MCF 10A (cell line): ENCODE data around the gene MACF1. TPM values are rescaled to one million over a fixed set of nuclear protein-coding genes. Genes with fewer than 3 reads are reported as not detected.

Source experiments
- BruUV-seq: library from RNA; stranded (reverse); fragments of 400-500 nt; replicated peaks from 2 replicates; lab custom pipeline; 2021; lab: Mats Ljungman, UMichigan
- CTCF ChIA-PET: fragments of 300-600 bp; sonication (Branson Sonifier 250); formaldehyde crosslinking; extraction: SDS; loops from one replicate; lab custom pipeline; 2021; ENCODE audit warnings: antibody characterized with exemption, inconsistent platforms; lab: Yijun Ruan, JAX
- POLR2A ChIA-PET: fragments of 300-600, 350-650 bp; sonication (Branson Sonifier 250); formaldehyde crosslinking; extraction: SDS; loops from one replicate; lab custom pipeline; 2020; ENCODE audit warnings: antibody characterized with exemption, inconsistent platforms; lab: Yijun Ruan, JAX
- DNase-seq: peaks from one replicate; pipeline ENCODE4 v3.0.0-alpha.2; 2018; ENCODE audit not compliant: unreplicated experiment
- H3K27ac Mint-ChIP-seq: one replicate; pipeline ENCODE4 v1.8.0; 2022; ENCODE audit warnings: mild to moderate bottlenecking, low read depth, mixed read lengths; ENCODE audit not compliant: unreplicated experiment
- H3K27me3 Mint-ChIP-seq: one replicate; pipeline ENCODE4 v1.8.0; 2022; ENCODE audit warnings: mixed read lengths; ENCODE audit not compliant: insufficient read depth, unreplicated experiment
- H3K36me3 Mint-ChIP-seq: one replicate; pipeline ENCODE4 v1.8.0; 2022; ENCODE audit warnings: mild to moderate bottlenecking, moderate library complexity, mixed read lengths; ENCODE audit not compliant: insufficient read depth, unreplicated experiment
- H3K4me1 Mint-ChIP-seq: one replicate; pipeline ENCODE4 v1.8.0; 2022; ENCODE audit warnings: mixed read lengths; ENCODE audit not compliant: insufficient read depth, unreplicated experiment
- H3K4me3 Mint-ChIP-seq: one replicate; pipeline ENCODE4 v1.8.0; 2022; ENCODE audit warnings: mild to moderate bottlenecking, moderate library complexity, mixed read lengths; ENCODE audit not compliant: unreplicated experiment
- H3K9me3 Mint-ChIP-seq: one replicate; pipeline ENCODE4 v1.8.0; 2022; ENCODE audit warnings: mixed read lengths; ENCODE audit not compliant: unreplicated experiment
- CTCF ChIP-seq: fragments of 200-600 bp; IDR thresholded peaks from one replicate; pipeline ENCODE4 v1.8.0; 2022; ENCODE audit warnings: antibody characterized with exemption, mild to moderate bottlenecking; ENCODE audit not compliant: unreplicated experiment
- intact Hi-C: fragments of 100-400 bp; cut with micrococcal nuclease; formaldehyde crosslinking; loops from 2 replicates; pipeline ENCODE4 v1.14.1; 2022
- total RNA-seq: library from RNA; stranded (reverse); gene quantifications from 2 replicates; pipeline ENCODE4 v1.2.3, GENCODE V29; 2022

The MACF1 gene
- total RNA-seq, 1 experiment from 2014 or later: 188 TPM

DNA sequence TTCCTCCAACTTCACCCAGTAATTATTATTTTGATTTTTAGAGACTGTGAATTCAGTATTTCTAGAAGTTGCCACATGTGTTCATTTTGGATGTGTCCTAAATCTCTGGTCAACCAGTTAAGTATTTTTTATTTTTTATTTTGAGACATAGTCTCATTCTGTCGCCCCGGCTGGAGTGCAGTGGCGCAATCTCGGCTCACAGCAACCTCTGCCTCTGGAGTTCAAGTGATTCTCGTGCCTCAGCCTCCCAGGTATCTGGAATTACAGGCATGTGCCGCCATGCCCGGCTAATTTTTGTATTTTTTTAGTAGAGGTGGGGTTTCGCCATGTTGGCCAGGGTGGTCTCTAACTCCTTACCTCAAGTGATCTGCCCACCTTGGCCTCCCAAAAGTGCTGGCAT, 8.0 kb downstream of the MACF1 start:
- TF ChIP-seq CTCF: no peak
- H3K9me3 Mint-ChIP-seq: no peaks in the 10 kb centered on the region
- no TSS peak for BruUV-seq

DNA sequence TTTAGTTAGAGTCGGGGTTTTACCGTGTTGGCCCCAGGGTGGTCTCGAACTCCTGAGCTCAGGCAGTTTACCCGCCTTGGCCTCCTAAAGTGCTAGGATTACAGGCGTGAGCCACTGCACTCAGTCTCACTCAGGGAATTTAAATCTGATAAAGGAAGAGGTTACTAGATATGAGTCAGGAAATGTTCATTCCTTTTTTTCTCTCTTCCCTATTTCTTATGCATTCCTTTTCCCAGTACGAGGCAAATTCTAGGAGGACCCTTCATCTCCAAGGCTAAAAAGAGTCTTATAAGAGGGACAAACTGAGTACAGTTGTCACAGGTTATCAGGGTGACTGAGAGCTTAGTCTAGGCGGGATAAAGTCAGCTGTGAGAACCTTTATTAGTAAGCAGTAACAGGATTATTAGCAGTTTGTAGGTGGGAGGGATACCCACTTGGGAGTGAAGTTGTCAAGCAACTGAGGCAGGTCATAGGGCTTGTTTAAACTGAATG, 9.1 kb downstream of the MACF1 start:
- TF ChIP-seq CTCF: no peak
- no peak overlapping the region for H3K4me3 Mint-ChIP-seq
- BruUV-seq: no TSS peak
- POLR2A ChIA-PET: interaction anchor here (1.0 to 4.9 kb wide), 6 partner anchors 8 to 62 kb away, joined by 3 to 39 read pairs (median 10); partner anchors contain the start of gene MACF1
- H3K27ac Mint-ChIP-seq: no peak overlapping the region
- no peaks in the 10 kb centered on the region for H3K27me3 Mint-ChIP-seq
- H3K36me3 Mint-ChIP-seq: no peaks in the 10 kb centered on the region
- CTCF ChIA-PET: interaction anchor here (0.6 to 3.9 kb wide), 6 partner anchors 9 to 66 kb away, joined by 3 to 21 read pairs (median 6); partner anchors contain the start of gene MACF1
- H3K9me3 Mint-ChIP-seq: no peaks in the 10 kb centered on the region
- intact Hi-C loops: no loop called here
- DNase-seq: no peak
- peaks cover 32% of the 10 kb centered on the region for H3K4me1 Mint-ChIP-seq

More for the DNA sequence above, 8.0 kb downstream of the MACF1 start:
- intact Hi-C loops: no loop called here
- peak overlapping the region; percentile 16 for H3K27ac Mint-ChIP-seq
- DNase-seq: no peak
- H3K4me3 Mint-ChIP-seq: no peak overlapping the region
- H3K4me1 Mint-ChIP-seq: peaks cover 33% of the 10 kb centered on the region
- no peaks in the 10 kb centered on the region for H3K27me3 Mint-ChIP-seq
- ChIA-PET POLR2A (no interaction called here), CTCF (interaction anchor here (0.8 to 3.9 kb wide), 3 partner anchors 20 to 47 kb away, joined by 3 to 21 read pairs (median 9); no protein-coding TSS in a partner anchor)
- H3K36me3 Mint-ChIP-seq: no peaks in the 10 kb centered on the region

GRCh38 chr1:39214021-39214713, 9.7 kb downstream of the MACF1 start:
- TF ChIP-seq CTCF: no peak
- Mint-ChIP-seq H3K4me1 (peaks cover 33% of the 10 kb centered on the region), H3K27ac (no peak overlapping the region), H3K27me3 (no peaks in the 10 kb centered on the region), H3K4me3 (no peak overlapping the region), H3K9me3 (no peaks in the 10 kb centered on the region), H3K36me3 (no peaks in the 10 kb centered on the region)
- intact Hi-C loops: no loop called here
- ChIA-PET POLR2A (interaction anchor here (0.6 to 4.9 kb wide), 12 partner anchors 9 to 110 kb away, joined by 3 to 39 read pairs (median 4); partner anchors contain the start of gene MACF1), CTCF (interaction anchor here (0.6 to 3.9 kb wide), 8 partner anchors 10 to 115 kb away, joined by 3 to 21 read pairs (median 8); partner anchors contain the start of gene MACF1)
- DNase-seq: no peak
- no TSS peak for BruUV-seq

DNA sequence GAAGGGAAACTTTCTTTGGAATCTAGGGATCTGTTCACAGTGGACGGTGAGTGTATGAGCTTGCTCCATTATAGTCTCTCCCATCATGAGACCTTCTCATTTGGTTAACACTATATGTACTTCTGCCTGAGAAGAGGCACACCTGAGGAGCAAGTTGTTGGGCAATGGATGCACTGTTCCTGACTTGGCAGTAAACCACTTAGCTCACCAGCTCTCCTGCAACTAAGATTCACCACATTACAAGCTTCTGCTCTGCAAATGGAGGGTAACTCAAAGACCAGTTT, 10.2 kb downstream of the MACF1 start:
- Mint-ChIP-seq H3K4me1 (peaks cover 33% of the 10 kb centered on the region), H3K27me3 (no peaks in the 10 kb centered on the region), H3K27ac (no peak overlapping the region), H3K9me3 (no peaks in the 10 kb centered on the region), H3K36me3 (no peaks in the 10 kb centered on the region), H3K4me3 (no peak overlapping the region)
- CTCF ChIA-PET: interaction anchor here (0.6 to 3.9 kb wide), 7 partner anchors 7 to 486 kb away, joined by 3 to 21 read pairs (median 7); partner anchors contain the start of gene MACF1
- no peak for TF ChIP-seq CTCF
- POLR2A ChIA-PET: interaction anchor here (0.6 to 4.9 kb wide), 13 partner anchors 9 to 112 kb away, joined by 3 to 39 read pairs (median 4); partner anchors contain the start of gene MACF1
- BruUV-seq: no TSS peak
- no peak for DNase-seq
- intact Hi-C loops: no loop called here
